Cardiac fibroblast (primary cell): ENCODE data around the gene PLA2G5.
A peak's percentile ranks its signal among the peaks of the same experiment; 100 is the strongest.

Source experiments
- DNase-seq, 2 donors: peaks; one replicate each; pipeline versions ENCODE4 v3.0.0 to v3.0.0-alpha.2; 2010; ENCODE audit warnings: low read depth in 2 of 2
- H3K4me3 ChIP-seq, 2 donors: replicated peaks in 1 of 2; 1 replicate in 1 of 2; 2 replicates in 1 of 2; pipeline ENCODE4 v1.5.1; 2011; ENCODE audit warnings: low read depth in 2 of 2, low read length in 2 of 2, mild to moderate bottlenecking in 2 of 2, moderate library complexity in 1 of 2
- CTCF ChIP-seq: IDR thresholded peaks from one replicate; pipeline ENCODE4 v1.5.1; 2011; ENCODE audit warnings: low read depth, mild to moderate bottlenecking, low read length, inconsistent platforms

The PLA2G5 gene

DNA sequence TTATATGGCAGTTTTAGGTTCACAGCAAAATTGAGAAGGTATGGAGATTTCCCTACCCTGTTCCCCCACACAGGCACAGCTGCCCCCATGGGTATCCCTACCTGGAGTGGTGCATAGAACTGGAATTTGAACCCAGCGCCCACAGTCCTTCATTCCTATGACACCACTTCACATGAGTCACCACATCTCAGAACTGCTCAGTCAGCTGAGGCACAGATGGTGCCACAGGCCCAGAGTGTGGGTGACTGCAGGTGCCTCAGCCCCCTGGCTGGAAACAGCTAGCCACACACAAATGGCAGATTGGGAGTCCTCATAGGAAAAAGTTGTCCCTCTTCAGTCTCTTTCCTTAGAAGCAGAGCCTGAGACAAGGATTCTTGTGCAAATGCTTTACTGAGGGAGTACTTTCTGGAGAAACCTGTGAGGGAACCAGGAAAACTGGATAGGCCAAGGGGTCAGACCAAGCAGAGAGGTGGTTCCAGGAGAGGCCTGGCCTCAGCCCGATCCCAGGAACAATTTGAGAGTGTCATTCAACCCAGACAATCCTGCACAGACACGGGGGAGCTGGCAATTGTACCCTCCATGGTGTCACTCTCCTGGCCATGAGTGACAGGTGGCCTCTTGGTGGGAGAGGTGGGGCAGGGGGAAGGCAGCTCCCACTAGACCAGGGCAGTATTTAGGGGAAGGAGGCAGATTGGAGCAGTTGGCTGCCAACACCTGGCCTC is 42.4 kb downstream of the PLA2G5 start:
- H3K4me3 ChIP-seq, result no peak overlapping the region
- TF ChIP-seq CTCF, result no peak
- peak in 1 of 2 donors; percentile 15 for DNase-seq

DNA sequence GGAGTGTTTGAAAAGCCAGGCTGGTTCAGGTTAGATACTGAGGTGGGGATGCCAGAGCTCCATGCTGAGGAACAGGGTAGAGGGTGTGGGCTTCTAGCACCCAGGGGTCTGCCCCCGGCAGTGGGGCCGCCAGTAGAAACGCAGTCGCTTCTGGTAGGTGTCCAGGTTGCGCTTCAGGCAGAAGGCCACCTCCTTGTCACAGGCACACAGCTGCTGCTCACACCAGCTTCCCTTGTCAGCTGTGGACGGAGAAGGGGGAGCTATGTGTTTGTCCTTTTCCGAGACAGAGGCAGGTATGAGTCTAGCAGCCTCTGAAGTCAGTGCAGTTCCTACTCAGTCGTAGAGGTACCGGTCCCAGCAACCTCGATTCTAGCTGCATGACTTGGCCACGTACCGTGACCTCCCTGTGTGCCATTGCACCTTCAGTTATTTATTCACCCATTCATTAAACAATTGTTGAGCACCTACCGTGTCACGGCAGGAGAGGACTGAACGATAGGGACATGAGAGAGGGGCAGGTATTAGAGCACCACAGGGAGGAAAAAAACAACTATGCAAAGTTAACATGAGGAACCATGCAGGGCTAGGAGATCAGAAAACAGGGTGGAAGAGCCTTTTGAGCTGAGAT is 44.1 kb downstream of the PLA2G5 start:
- H3K4me3 ChIP-seq, result no peak overlapping the region
- TF ChIP-seq CTCF, result no peak
- no peak for DNase-seq

- DNase-seq, result no peak
- H3K4me3 ChIP-seq, result no peak overlapping the region
- no peak for TF ChIP-seq CTCF
Observed at GRCh38 chr1:20115479-20115878, 45.5 kb downstream of the PLA2G5 start.

DNA sequence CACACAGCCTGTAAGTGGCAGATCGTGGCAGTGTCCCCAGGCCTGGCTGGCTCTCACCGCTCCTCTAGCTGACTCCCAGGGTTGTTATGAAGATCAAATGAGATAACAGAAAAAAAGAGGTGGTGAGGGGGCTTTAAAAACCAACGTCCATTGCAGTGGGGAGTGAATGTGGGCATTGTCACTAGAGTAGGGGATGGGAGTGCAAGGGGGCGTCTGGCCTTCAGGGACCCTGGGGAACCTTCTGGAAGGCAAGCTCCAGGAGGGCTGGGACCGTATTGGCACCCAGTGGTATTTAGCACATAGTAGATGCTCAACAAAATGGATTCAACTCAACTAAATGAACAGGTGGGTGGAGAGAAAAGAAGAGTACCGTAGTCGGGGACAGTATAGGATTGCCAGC is 45.9 kb downstream of the PLA2G5 start:
- TF ChIP-seq CTCF, result no peak
- H3K4me3 ChIP-seq, result no peak overlapping the region

DNA sequence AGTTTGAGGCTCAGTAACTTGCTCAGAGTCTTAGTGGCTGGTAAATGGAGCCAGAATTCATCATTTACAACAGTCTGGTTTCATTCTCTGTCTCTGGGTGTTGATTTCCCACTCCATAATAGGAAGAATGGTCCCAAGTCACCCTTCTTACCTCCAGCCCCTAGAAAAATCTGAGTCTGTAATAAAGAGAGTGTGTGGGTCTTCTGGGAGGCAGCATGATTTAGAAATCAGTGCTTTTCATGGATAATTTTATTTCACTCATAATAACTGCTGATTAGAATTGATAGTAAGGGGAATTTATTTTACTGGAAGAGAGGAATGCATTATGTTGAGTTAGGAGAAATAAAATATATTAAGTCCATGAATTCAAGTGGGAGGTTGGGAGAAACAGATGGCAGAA is 47.2 kb downstream of the PLA2G5 start:
- no peak overlapping the region for H3K4me3 ChIP-seq
- DNase-seq, result no peak
- no peak for TF ChIP-seq CTCF

More for the DNA sequence above, 45.9 kb downstream of the PLA2G5 start:
- DNase-seq, result no peak

- DNase-seq, result no peak
- TF ChIP-seq CTCF, result no peak
- H3K4me3 ChIP-seq, result no peak within 1 kb of the TSS
Observed at GRCh38 chr1:20119347-20119746, 49.4 kb downstream of the PLA2G5 start, which contains the start of gene PLA2G2D. Gene PLA2G2D (minus strand): TSS chr1:20119536. CDS start chr1:20119498, 38 bp downstream.
